Measurements from ENCODE around the gene CAMTA1.

Gene CAMTA1

DNA sequence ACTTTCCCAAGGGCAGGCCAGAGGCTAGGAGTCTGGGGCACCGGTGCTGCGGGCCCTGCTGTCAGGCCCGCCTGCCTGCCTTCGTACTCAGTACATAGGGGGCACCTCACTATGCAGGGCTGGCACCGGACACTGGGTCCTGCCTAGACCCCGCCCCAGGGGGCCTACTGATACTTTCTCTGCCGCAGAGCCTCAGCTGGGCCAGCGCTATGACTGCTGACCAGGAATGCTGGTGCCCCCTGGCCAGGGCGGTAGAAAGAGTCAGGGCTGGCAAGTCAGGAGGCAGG, 857.1 kb downstream of the CAMTA1 start:
- no peak for DNase-seq

DNA sequence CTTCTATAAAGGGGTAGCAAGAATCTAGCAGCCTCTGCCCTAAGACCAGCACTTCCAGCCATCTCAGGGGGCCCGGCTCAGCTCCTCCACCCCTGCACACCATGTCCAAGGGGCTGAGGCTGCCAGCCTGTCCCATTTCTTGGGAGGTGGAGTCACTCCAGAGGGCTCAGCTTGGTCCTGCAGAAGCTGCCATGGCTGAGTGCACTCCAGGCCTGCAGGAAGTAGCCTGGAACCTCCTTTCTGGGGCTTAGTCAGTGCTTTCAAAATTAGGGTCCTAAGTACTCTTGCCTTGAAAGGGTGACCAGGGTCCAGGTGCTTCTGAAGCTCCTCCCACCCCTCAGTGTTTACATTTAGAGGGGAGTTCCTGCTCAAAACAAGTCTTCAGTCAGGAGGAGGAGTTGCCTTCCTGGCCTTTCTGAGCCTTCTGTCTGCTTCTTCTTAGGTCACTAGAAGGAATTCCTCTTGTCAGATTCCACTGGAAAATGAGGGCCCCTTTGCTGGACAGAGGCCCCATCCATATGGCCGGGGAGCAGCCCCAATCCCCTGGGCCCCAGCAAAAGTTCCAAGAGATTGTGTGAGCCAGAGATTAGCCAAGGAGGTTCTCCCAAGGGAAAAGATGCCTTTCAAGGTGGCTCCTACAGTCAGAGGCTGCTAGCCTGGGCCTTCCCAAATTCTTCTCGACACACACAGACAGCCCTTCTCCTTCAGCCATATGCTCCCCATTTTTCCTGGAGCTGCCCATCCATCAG, 857.7 kb downstream of the CAMTA1 start:
- DNase-seq, result no peak

DNA sequence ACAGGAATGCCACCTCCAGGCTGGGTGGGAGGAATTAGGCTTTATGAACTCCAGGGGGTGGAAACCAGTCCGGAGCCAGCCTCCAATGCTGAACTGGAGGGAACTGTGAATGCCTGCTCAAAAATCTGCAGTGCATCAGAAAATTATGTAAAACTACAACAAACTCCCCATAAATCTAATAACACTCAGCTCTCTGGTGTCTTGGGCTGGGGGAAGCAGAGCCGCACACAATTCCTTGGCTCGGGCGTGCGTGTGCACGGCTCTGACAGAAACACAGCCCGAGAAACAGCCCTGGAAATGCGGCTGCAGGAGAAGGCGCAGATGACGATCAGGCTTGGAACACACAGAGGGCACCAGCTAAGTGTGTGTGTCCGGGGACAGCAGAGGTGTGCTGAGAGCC, 858.3 kb downstream of the CAMTA1 start:
- DNase-seq, result no peak

DNA sequence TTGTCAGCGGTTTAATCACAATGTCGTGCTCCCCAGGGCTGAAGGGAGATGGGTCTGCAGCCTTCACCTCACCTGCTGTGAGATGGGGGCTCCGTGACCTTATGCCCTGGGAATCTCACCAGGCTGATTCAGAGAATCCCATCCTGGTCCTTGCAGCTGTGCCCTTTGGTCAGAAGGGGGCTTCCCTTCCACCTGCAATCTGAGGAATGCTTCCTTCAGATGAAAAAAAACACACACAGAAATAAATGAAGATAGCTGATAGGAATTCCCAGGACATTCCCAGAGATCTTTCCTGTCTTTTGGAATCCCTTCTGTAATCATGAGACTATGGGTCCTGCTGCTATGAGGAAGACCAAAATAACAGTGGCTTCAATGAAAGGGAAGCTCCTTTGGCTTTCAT, 858.8 kb downstream of the CAMTA1 start:
- no peak for DNase-seq

DNA sequence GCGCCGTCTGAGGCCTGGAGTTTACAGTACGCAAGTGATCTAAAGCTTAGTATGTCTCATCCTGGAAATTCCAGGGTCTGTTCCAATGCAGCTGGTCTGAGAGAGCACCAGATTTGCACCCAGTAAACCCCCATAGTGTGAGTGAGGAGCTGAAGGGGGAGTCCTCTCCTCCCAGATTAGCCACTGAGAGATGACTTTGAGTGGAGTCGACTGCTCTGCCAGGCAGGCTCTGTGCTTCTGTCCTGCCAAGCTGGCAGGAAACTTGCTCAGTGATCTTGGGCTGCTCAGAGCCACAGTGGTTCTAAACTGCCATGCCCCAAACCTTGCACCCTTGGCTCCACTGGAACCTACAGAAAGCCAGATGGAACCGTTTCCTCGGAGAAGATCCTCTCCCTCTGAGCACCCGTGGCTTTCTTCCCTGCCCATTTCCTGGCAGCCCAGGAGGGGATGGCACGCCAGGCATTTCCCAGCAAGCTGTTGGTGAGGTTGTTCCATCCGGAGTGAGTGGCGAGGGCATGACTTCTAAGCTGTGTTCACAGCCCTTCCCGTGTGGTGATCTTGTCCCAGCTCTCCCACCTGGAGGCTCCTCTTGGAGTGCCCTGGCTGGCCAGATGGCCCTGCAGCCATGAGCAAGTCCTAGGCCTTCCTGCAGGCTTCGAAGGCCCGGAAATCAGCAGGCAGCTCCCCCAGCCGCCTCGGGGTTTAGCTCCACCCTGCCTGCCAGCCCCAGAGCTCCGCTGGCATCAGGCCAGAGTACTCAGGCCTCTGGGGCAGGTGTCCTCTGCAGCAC, 859.9 kb downstream of the CAMTA1 start:
- no peak for DNase-seq

DNA sequence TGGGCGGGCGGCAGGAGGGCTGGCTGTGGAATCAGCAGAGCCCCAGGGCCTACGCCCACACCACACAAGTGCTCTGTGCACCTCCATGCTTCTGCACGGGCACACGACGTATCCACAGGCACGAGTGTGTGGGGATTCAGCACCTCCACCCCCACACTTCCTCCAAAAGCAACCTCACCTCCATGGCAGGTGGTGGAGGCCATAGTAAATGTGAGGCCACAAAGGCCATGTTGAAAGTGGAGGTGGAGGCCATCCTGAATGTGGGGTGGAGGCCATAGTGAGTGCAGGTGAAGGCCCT, 860.4 kb downstream of the CAMTA1 start:
- no peak for DNase-seq

DNA sequence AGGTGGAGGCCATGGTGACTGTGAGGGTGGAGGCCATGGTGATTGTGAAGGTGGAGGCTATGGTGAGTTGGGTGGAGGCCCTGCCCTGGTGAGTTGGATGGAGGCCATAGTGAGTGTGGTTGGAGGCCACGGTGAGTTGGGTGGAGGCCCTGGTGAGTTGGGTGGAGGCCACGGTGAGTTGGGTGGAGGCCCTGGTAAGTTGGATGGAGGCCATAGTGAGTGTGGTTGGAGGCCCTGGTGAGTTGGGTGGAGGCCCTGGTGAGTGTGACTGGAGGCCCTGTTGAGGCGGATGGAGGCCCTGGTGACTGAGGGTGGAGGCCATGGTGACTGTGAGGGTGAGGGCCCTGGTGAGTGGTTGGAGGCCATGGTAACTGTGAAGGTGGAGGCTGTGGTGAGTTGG, 860.9 kb downstream of the CAMTA1 start:
- no peak for DNase-seq

DNA sequence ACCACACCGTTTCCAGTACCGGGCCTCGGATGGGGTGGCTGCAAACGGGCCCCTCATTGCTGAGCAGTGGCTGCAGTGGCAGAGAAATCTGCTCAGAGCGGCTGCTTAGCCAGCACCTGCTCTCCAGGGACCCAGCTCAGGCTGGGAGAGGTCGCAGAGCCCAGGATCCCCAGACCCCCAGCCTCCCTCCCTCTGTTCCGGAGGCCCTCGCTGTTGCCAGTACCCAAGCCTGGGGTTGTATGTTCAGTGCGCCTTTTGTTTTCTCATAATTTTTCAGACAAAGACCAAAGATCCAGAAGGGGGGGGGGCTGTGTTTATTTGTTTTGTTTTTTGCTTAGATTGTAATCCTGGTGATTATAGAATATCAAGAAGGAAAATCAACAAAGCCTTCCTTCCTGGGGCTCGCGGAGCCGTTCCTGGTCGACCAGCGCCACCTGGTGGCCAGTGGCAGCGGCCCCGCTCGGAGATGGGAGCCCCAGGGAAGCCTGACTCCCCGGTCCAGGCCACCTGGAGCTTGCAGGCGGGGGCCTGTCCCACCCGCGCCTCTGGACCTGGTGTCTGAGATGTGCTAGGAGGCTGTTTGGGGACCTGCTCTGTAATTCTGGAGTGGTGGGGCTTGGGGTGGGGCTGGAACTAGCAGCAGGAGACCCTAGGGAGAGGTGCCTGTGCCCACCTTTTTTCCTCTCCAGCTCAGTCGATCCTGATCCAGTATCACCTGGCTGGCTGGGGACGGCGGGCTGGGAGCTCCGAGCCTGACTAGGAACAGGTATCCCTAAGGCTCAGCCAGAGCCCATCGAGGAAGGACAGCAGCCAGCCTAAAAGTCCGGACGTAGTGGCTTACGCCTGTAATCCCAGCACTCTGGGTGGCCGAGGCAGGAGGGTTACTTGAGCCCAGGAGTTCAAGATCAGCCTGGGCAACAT, 862.0 kb downstream of the CAMTA1 start:
- peak; percentile 8 for DNase-seq

DNA sequence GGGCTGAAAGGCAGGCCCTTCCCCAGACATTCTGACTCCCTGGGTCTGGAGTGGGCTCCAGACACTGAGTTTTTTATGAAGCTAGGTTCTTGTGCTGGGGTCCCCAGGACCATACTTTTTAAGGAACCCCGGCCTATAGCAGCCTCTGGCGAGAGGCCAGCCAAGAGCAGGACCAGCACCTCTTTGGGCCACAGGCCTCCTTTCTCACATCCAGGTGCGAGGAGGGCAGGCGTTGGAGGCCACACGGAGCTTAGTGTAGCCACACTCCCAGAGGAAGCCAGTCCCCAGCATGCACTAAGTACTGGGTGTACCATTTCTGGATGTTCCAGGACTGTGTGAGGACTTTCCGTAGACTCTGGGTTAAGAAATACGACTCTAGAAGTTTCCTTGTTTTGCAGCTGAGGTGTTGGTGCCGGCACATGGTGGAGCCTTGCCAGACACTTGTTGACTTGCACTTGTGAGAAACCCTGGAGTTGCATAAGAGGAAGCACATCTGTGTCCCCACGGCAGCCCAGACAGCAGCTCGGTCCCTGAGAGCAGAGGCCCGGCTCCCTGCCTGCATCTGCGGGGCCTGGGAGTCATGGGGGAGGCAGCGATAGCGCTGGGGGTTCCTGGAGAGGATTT, 863.6 kb downstream of the CAMTA1 start:
- DNase-seq, result peak; percentile 94

DNA sequence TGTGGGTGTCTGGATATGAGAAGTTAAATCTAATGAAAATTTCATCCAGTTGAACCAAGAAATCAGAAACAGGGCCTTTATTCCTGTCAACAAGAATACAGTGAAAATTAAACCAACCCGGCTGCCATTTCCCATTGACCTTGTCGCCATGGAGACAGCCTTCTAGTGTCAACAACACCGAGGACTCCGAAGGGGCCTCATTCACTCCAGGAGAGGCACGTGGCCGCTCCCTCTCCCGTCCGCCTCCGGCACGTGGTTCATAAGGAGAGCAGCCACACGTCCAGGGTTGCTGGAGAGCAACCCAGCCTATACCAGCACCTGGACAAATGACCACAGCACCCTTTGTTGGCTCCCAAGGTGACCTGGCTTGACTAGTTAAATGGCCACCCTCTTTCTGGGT, 865.5 kb downstream of the CAMTA1 start:
- DNase-seq, result no peak

DNA sequence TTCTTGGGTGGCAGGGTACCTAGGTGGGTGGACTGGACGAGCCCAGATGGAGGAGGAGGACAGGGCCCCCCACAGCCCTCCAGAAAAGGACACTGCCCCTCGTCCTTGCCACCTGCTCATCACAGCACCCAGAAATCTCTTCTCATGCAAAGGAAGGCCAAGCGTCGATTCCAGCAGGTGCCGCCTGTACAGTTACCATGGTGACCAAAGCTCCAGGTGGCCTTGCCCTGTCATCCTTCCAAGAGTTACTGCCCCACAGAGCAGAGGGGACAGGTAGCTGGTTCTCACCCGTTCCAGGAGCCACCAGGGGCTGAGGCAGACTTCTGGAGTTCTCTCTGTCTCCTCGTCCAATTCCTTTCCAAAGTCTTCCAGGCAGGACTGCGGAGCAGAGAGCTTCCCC, 865.9 kb downstream of the CAMTA1 start:
- no peak for DNase-seq

DNA sequence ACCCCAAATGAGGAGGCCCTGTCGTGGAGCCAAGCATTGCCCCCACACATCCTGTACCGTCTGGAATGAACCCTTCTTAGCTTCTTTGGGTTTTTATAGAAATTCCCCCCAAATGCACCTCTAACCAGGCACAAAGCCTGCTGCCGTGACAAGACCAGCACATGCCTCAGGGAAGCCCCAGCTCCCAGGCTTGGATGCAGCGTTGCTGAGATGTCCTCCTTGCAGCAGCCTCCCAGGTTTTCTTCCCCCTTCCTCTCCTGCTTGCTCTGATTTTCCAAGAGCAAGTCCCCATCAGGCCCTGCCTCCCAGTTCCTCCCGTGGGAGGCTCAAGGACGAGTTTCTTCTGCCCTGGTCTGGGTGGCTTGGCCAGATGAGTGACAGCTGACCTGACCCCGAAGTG, 866.8 kb downstream of the CAMTA1 start:
- no peak for DNase-seq

DNA sequence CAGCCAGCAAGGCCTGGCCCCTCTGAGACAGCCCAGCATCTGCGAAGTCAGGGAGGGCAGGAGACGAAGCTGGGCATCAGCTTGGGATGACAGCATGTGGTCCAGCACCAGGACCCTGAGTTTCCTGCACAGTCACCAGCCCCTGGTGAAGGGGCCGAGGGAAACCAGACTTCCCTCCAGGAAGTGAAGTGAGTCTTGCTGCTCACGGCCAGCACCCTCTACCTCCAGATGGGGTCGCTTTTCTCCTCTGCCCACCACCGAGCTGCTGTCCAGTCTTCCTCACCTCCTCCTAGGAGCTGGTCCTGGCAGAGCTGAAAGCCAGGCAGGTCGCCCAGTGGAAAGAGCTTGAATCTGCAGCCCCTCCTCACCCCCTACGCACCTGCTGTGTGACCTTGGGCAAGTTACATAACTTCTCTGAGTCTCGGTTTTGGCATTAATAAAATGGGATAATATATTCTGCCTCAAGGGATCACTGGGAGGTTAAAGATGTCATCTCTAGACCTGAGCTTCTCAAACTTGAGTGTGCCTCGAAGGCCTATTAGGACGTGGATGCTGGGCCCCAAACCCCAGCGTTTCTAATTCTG, 867.4 kb downstream of the CAMTA1 start:
- no peak for DNase-seq

DNA sequence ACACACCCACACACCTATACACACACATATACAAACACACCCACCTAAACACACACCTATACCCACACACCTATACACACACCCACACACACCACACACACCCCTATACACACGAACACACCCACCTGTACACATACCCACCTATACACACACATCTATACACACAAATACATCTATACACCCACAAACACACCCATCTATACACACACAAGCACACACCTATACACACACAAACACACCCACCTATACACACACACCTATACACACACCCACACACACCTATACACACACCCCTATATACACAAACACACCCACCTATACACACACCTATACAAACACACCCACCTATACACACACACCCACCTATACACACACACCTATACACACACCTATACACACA, 869.5 kb downstream of the CAMTA1 start:
- DNase-seq, result no peak

DNA sequence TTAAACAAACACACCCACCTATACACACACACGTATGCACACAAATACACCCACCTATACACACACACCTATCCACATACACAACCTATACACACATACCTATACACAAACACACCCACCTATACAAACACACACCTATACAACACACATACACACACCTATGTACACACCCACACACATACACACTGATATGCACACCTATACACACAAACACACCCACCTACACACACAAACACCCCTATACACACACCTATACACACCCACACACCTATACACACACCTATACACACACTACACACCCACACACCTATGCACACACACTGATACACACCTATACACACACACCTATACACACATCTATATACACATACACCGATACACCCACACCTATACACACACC, 870.1 kb downstream of the CAMTA1 start:
- no peak for DNase-seq

DNA sequence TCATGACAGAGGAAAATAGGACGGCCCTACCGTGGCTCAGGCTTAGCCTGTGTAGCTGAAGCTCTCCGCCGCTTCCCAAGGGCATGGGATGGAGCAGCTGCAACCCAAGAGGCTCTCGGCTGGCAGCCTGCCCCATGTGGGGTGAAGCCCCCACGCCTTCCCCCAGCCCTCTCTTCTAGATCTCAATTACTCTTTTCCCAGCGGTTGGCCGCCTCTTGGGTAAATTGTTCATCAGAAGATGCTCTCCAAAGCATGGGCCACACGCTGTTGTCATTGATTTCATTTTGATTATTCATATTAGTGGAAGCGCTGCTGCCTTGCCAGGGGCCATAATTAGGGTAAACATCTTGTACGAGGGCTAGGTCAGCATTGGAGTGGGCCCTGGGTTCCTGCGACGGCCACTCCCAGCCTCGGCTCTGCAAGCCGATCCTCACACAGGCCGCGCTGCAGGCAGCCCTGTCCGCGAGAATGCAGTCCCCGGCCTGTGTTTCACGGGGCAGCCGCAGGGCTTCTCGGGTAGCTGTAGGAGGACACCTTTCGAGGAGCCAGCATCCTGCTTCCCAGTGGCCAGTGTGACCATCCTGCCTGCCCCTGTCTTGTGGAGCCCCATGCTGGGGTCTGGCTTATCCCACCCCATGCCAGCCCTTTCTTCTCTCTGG, 871.4 kb downstream of the CAMTA1 start:
- no peak for DNase-seq

DNA sequence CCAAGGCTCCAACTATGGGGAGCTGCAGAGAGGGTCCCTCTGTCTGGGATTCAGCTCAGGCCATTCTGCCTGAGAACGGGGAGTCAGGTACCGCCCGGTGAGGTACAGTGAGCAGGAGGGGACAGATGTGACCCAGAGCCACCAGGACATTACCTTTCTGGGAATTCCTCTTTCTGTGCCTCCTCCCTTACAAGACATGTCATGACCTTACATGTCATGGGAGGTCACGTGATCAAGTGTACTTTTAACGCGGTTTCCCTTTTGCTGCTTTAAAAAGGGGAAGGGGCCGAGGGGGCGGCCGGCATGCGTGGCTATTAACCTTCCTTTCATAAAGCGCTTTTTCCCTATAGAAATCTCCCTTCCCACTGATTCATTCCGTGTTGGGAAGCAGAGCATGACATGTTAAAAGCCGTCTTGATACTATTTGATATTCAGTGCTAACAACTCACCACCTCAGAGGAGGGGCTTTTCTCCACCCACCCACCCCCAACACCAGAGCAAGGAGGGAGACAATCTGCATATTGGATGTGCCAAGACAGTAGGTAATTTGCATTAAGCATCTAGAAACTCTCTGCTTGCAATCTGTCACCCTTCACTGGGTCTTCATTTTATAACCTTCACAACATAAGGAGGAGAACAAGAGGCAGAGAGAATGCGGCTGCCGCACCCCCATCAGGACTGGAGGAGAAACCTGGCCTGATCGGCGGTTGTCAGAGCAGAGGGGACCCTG, 872.2 kb downstream of the CAMTA1 start:
- no peak for DNase-seq

DNA sequence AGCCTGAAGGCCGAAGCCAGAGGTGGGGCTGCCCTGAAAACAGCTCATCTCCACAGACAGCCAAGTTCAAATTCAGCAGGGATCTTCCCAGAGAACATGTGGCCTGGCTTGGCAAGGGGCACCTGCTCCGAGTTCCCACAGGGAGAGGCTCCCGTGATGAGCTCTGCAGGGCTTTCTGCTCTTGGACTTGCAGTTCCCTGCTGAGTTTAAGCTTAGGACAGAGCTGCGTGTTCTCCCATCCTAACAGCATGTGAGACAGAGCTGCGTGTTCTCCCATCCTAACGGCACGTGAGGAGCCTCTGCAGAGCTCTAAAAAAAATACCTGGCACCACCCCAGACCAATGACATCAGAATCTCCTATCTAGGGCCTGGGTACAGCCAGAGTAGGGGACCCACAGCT, 872.8 kb downstream of the CAMTA1 start:
- no peak for DNase-seq

DNA sequence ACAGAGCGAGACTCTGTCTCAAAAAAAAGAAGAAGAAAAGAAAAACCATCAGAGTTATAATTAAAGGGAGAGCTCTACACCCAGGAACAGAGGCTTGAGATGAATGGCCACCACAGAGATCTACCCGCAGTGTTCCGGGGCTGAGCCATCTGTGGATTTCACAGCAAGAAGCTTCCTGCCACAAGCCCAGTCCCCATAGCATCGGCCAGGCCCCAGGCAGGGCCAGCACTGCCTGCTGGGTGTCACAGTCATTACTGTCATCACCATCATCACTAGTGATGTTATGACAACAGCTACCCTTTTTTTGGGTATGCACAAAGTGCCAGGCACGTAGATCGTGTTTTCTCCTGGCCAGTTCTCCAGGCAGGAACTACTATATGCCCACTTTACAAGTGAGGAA, 874.3 kb downstream of the CAMTA1 start:
- DNase-seq, result peak; percentile 71

DNA sequence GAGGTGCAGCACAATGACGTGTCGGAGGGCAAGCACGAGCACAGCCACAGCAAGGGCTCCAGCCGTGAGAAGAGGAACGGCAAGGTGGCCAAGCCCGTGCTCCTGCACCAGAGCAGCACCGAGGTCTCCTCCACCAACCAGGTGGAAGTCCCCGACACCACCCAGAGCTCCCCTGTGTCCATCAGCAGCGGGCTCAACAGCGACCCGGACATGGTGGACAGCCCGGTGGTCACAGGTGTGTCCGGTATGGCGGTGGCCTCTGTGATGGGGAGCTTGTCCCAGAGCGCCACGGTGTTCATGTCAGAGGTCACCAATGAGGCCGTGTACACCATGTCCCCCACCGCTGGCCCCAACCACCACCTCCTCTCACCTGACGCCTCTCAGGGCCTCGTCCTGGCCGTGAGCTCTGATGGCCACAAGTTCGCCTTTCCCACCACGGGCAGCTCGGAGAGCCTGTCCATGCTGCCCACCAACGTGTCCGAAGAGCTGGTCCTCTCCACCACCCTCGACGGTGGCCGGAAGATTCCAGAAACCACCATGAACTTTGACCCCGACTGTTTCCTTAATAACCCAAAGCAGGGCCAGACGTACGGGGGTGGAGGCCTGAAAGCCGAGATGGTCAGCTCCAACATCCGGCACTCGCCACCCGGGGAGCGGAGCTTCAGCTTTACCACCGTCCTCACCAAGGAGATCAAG, 878.3 kb downstream of the CAMTA1 start:
- no peak for DNase-seq

Data from MV-4-11 (cell line).